Hematopoietic multipotent progenitor cell (in vitro differentiated cells): Measurements from ENCODE around the gene SPATS2. TPM values are rescaled to one million over a fixed set of nuclear protein-coding genes. Genes with fewer than 3 reads are reported as not detected.

Source experiments
- DNase-seq, 3 donors: peaks; one replicate each; pipeline ENCODE4 v3.0.0-alpha.2; 2011 to 2015; ENCODE audit warnings: low read depth in 2 of 3, low spot score in 2 of 3
- total RNA-seq: library from RNA; depleted of rRNA; stranded (reverse); fragments of >200 nt; gene quantifications from one replicate; pipeline ENCODE4 v1.2.3, GENCODE V29; 2012

SPATS2 gene
- total RNA-seq, 1 donor = 11.0 TPM

DNA sequence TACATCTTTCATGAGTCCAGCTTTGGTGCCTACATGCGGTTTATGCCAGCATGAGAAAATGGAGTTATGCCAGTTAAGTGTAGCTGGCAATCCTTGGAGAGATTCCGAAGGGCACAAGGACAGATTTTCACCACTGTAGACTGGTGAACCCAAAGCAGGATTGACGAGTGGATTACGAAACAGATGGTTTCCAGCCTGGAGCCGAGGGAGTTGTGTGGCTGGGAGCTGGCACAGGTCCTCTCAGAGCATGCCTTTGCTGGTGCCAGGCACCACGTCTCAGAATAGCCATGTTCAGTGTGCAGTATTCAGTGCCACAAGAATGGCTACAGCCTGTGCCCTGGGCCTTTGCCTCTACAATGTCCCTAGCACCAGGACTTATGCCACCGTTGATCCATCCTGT, 184.8 kb downstream of the SPATS2 start:
- DNase-seq = no peak

DNA sequence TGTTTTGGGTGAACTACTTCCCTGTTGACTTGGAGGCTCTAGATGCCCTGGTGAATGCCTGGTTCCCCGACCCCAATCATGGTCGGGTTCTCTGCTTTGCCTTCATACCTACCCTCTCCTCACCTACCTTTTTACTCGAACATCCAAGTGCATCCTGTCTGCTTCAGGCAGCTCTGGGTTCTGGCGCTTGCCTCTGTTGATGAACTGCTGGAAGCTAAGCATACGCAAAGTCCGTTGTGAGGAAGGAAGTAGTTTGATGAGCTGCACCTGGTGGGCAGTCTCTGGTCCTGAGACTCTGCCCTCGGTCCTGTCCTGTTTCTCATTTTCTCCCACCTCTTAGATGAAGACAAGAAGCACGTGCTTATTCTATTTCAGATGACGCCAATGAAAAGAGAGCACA, 185.2 kb downstream of the SPATS2 start:
- DNase-seq = no peak

DNA sequence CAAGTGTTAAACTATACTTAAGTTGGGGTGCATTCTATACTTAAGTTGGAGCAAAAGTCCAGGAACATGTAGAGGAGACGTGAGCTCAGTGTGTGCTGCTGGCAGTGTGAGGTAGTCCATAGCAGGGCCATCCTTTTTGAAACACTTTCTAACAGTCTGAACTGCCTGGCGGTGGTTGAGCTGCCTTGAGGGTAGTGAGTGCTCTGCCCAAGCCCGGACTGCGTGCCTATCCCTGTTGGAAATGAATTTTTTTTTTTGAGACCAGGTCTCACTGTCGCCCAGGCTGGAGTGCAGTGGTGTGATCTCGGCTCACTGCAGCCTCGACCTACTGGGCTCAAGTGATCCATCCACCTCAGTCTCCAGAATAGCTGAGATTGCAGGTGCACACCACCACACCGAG, 185.6 kb downstream of the SPATS2 start:
- no peak for DNase-seq

GRCh38 chr12:49553512-49554088, 186.3 kb downstream of the SPATS2 start:
- peak in 2 of 3 donors; percentile 57 to 66 for DNase-seq

DNA sequence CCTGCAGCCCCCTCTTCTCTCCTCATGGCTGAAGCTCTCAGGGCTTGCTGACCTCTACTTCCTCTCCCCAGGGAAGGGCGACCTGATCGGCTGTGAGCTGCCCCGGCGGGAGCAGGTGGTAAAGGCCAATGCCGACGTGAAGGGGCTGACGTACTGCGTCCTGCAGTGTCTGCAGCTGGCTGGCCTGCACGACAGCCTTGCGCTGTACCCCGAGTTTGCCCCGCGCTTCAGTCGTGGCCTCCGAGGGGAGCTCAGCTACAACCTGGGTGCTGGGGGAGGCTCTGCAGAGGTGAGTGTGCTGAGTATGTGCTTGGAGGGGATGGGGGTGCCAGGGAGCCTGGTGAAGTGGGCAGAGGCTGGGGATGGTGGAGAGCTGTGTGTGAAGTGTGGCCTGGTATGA, 187.0 kb downstream of the SPATS2 start:
- DNase-seq = no peak

GRCh38 chr12:49555631-49556390, 188.5 kb downstream of the SPATS2 start:
- DNase-seq = no peak

DNA sequence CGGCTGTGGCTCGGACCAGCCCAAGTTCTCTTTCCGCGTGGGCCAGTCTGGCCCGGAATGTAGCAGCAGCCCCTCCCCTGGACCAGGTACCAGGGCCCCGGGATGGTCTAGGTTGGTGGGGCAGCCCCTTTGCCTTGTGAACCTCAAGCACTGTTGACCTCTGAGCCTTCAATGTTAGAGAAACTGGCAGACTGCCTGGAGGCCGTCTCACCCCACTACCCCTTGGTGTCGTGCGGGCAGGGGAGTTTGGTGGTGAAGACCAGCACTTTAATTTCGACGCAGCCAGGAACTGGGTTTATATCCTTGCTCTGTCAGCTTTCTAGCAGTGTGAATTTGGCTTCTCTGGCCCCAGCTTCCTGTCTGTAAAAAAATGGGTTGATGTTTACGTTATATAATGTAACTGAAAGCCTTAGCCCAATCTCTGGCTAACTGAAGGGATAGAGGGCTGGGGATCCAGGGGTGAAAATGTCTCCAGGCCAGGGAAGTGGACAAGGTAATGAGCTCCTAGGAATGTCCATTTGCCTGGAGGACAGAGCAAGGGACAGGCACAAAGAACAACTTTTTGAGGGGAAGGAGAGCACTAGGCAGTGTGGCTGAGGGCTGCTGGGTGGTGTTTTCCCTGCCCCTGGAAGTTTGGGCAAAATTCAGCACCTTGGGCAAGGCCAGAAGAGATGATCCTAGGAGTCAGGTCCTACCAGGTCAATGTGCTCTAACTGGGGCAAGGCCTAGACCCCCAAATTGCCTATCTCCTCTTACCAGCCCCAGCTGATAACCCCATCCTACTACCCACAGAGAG, 189.3 kb downstream of the SPATS2 start:
- no peak for DNase-seq

GRCh38 chr12:49557187-49557916, 190.1 kb downstream of the SPATS2 start:
- no peak for DNase-seq

DNA sequence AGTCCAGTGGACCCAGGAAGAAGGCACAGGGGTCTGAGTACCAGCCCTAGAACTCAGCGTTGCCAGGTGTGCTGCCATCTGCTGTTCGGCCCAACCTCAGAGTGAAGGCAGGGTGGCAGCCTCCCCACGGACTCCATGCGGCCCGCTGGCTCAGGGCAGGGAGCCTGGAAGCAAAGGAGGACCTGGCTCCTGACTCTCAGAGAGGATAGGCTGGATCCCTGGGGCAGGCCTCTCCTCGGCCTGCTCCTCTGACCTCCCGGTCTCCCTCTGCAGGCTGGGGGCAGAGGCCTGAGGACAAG, 190.6 kb downstream of the SPATS2 start:
- DNase-seq = no peak

- no peak for DNase-seq
Observed at GRCh38 chr12:49558526-49558925, 191.3 kb downstream of the SPATS2 start.

DNA sequence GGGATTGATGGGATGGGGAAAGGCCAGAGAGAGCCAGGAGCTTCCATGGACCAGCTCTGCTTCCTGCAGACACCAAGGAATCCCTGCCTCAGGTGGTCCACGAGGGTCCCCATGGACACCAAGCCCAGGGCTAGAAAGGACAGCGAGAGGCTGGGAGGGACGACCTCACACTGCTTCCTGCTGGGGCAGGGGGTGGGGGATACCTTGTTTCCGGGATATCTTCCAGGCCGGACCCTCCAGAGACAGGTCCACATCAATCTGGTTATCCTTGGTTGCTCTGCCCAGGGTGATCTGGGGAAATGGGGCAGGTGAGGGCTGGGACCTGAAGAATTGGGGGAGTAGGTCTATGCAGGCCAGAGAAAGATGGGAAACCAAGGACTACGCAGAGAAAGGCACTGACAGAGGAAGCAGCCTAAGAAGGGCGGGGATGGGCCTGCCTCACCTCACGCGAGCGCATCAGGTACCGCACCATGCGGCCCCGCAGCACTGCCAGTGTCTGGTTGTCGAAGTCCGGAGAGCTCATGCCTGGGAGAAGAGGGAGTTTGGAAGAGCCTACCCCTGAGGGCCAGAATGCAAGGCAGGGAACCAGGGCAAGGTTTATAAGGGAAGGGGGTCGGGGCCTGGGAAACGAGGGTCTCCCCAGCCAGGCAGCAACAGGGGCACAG, 191.9 kb downstream of the SPATS2 start:
- no peak for DNase-seq

GRCh38 chr12:49560695-49561094, 193.4 kb downstream of the SPATS2 start:
- DNase-seq = no peak

GRCh38 chr12:49562233-49562632, 195.0 kb downstream of the SPATS2 start:
- DNase-seq = no peak

DNA sequence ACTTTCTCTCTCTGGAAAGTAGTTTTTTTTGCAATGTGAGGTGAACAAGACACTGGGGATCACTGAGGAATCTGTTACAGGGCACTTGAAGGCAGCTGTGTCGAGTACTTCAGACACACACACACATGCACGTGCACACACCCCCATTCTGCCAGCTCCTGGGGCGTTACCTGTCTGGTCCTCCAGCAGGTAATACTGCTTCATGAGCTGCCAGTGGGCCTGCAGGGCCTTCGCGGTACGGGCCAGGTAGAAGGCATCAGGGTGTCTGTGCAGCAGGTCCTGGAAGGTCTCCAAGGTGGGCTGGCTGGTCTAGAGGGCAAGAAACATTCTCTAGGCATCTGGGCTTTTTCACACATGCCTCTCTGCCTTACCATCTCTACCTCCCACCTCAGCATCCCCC, 195.6 kb downstream of the SPATS2 start:
- DNase-seq = no peak

DNA sequence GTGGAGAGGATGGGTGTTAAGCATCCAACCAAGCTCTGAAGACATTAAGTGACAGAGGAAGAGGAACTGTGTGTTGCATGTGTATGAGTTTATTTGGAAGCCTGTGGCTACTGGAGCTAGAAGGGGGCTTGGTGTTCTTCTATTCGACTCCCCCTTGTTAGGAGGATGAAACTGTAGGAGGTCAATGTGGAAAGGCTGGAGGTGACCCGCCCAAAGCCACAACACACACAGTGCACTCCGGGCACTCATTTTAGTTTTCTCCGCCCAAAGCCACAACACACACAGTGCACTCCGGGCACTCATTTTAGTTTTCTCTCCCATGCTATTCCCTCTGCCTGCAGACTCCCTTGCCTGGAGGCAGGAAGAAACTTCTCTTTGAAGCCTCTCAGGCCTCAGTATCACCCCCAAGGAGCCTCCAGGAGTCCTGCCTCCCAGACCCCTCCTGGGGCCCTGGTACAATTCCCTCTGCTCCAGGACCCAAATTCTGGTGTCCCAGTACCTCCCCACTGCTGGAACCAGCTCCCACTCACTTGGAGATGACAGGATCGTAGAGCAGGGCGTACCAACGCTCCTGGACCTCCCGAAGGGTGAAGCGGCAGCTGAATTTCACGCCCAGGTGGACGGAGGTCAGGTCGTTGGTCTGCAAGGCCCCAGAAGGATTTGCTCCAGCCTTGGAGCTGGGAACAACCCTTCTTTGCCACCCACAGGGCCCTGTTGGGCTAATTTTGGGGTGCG, 196.9 kb downstream of the SPATS2 start:
- DNase-seq = no peak

DNA sequence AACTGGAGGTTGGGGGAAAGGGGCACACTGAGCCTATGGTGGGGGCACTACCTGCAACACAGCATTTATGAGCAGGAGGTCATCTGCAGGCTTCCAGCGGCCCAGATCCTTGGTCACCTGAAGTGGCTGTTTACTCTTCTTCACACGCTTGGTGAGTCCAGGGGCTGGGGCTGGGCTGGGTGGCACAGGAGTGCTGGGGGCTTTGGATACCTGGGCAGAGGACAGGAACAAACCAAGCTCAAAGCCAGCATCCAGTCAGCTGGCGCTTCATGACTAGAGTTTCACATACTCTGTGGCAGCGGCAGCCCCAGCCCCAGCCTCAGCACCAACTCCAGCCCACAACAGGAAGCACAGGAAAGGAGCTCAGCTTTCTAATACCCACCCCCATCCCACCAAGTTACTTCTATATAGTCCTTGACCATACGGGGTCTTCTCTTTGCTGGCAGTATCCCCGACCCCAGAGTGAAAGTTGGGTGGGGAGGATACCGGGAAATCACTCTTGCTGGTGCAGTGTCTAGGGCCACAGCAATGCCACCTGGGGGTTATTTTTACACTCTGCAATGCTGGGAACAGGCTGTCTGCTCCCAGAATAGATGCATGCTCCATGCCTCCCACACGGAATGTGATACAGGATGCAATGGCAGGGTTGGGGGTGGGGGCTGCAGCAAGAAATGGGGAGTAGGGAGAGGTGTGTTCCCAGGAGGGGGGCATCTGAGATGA, 197.6 kb downstream of the SPATS2 start:
- DNase-seq = no peak

- no peak for DNase-seq
Observed at GRCh38 chr12:49565406-49566265, 198.4 kb downstream of the SPATS2 start.

- no peak for DNase-seq
Observed at GRCh38 chr12:49566361-49566760, 199.1 kb downstream of the SPATS2 start.

DNA sequence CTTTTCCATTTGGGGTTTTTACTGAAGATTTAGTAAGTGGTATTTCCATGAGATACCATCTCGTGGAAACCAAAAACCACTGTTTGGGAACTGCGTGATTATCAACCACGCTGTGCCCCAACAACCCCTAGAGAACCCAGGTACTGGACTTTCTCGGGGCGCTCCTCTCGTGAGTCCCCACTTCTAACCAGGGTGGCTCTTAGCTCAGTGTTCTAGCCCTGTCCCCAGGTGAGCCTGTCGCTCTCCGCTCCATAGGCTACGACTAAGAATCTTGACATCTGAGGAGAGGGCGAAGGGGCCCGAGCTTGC, 200.0 kb downstream of the SPATS2 start:
- DNase-seq = no peak
